RKO (cell line): ENCODE measurements around the gene TCF4.

Source experiments
- DNase-seq: peaks from one replicate; pipeline ENCODE4 v3.0.0-alpha.2; 2016; ENCODE audit warnings: low spot score

TCF4 gene

GRCh38 chr18:55346961-55347740, 240.8 kb downstream of the TCF4 start:
- no peak for DNase-seq

GRCh38 chr18:55346387-55346786, 241.6 kb downstream of the TCF4 start:
- no peak for DNase-seq

GRCh38 chr18:55345103-55345950, 242.7 kb downstream of the TCF4 start:
- DNase-seq, result no peak

GRCh38 chr18:55343396-55344073, 244.5 kb downstream of the TCF4 start:
- DNase-seq, result peak; percentile 41

- no peak for DNase-seq
Measured at GRCh38 chr18:55340998-55341397, 247.0 kb downstream of the TCF4 start.

- no peak for DNase-seq
Measured at GRCh38 chr18:55339990-55340389, 248.0 kb downstream of the TCF4 start.

- no peak for DNase-seq
Measured at GRCh38 chr18:55338978-55339650, 248.9 kb downstream of the TCF4 start.

GRCh38 chr18:55337908-55338521, 250.0 kb downstream of the TCF4 start:
- no peak for DNase-seq

GRCh38 chr18:55337138-55337537, 250.9 kb downstream of the TCF4 start:
- no peak for DNase-seq

- DNase-seq, result no peak
Measured at GRCh38 chr18:55336438-55337100, 251.4 kb downstream of the TCF4 start.

- no peak for DNase-seq
Measured at GRCh38 chr18:55334875-55335274, 253.1 kb downstream of the TCF4 start.

- no peak for DNase-seq
Measured at GRCh38 chr18:55331301-55331700, 256.7 kb downstream of the TCF4 start.

- no peak for DNase-seq
Measured at GRCh38 chr18:55328301-55328700, 259.7 kb downstream of the TCF4 start.

GRCh38 chr18:55327454-55327853, 260.5 kb downstream of the TCF4 start:
- no peak for DNase-seq

GRCh38 chr18:55326134-55326533, 261.9 kb downstream of the TCF4 start:
- DNase-seq, result no peak

GRCh38 chr18:55324166-55324565, 263.8 kb downstream of the TCF4 start:
- DNase-seq, result no peak

GRCh38 chr18:55323051-55323994, 264.7 kb downstream of the TCF4 start:
- no peak for DNase-seq

- no peak for DNase-seq
Measured at GRCh38 chr18:55322178-55322735, 265.7 kb downstream of the TCF4 start.
